Activated CD8-positive, alpha-beta memory T cell treated with anti-CD3 and anti-CD28 coated beads for 24 hours (primary cell): ENCODE data around the gene CTNNBL1.

Source experiments
- DNase-seq: peaks from one replicate; pipeline ENCODE4 v3.0.0-alpha.2; 2020

The CTNNBL1 gene

GRCh38 chr20:37885593-37886503 lies 192.0 kb downstream of the CTNNBL1 start:
- DNase-seq = no peak

GRCh38 chr20:37886851-37887297 lies 193.0 kb downstream of the CTNNBL1 start:
- DNase-seq = no peak

GRCh38 chr20:37888641-37889040 lies 194.8 kb downstream of the CTNNBL1 start:
- DNase-seq = no peak

GRCh38 chr20:37890108-37890507 lies 196.3 kb downstream of the CTNNBL1 start:
- no peak for DNase-seq

GRCh38 chr20:37890643-37891042 lies 196.8 kb downstream of the CTNNBL1 start:
- DNase-seq = no peak

GRCh38 chr20:37892001-37892400 lies 198.2 kb downstream of the CTNNBL1 start:
- DNase-seq = no peak

- no peak for DNase-seq
Measured at GRCh38 chr20:37893566-37894241, 199.9 kb downstream of the CTNNBL1 start.

GRCh38 chr20:37894454-37894853 lies 200.6 kb downstream of the CTNNBL1 start:
- DNase-seq = no peak

- no peak for DNase-seq
Measured at GRCh38 chr20:37895166-37895565, 201.3 kb downstream of the CTNNBL1 start.

- no peak for DNase-seq
Measured at GRCh38 chr20:37896932-37897548, 203.2 kb downstream of the CTNNBL1 start.

GRCh38 chr20:37898233-37899104 lies 204.6 kb downstream of the CTNNBL1 start:
- no peak for DNase-seq

- no peak for DNase-seq
Measured at GRCh38 chr20:37899105-37900045, 205.5 kb downstream of the CTNNBL1 start.

- no peak for DNase-seq
Measured at GRCh38 chr20:37901240-37901639, 207.4 kb downstream of the CTNNBL1 start.

GRCh38 chr20:37901654-37902503 lies 208.0 kb downstream of the CTNNBL1 start:
- no peak for DNase-seq

GRCh38 chr20:37902504-37903313 lies 208.9 kb downstream of the CTNNBL1 start, which contains the start of gene VSTM2L:
VSTM2L (plus strand) TSS chr20:37903127; CDS start chr20:37903351, 224 bp downstream.
- DNase-seq = no peak

GRCh38 chr20:37903317-37904007 lies 209.6 kb downstream of the CTNNBL1 start:
- DNase-seq = no peak

GRCh38 chr20:37904008-37904642 lies 210.3 kb downstream of the CTNNBL1 start:
- no peak for DNase-seq

- DNase-seq = no peak
Measured at GRCh38 chr20:37904845-37905373, 211.1 kb downstream of the CTNNBL1 start.
